ENCODE results near the gene VPS37D.

GRCh38 chr7:73648593-73649332, 18.9 kb upstream of the VPS37D start:
- TF ChIP-seq REST (IDR thresholded peaks at IDR 0.05; ENCODE audit: insufficient read depth in 1 of 2, low read depth in 2 of 2, low read length in 1 of 2) (no peak), CTCF (IDR thresholded peaks at IDR 0.05) (no peak)
